ENCODE results near the gene NUDCD3. TPM values are rescaled to one million over a fixed set of nuclear protein-coding genes. Genes with fewer than 3 reads are reported as not detected.

NUDCD3 gene
- total RNA-seq, 2 donors from 2014 or later: 83.7 to 104 TPM

DNA sequence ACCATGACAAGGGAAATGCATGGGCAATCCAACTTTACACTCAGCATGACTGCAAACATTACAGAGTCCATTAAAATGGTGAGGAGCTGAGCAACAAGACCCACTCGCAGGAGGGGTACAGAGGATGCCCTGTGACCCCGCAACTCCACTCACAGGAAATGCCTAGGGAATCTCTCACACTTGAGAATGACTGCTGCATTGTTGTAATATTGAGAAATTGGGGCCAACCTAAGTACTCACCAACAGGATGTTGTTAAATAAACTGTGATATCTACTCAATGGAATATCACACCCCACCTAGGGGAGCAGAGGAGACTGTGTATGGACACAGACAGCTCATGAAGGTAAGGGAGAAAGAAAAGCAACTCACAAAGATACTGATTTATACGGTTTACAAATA lies 111.7 kb downstream of the NUDCD3 start:
- no peak for ATAC-seq
- DNase-seq: no peak
- intact Hi-C loops (cut with DNase I): loop anchor here in 1 of 2 donors (10.0 kb wide), 1 partner anchor 186 kb away; no protein-coding TSS in a partner anchor

DNA sequence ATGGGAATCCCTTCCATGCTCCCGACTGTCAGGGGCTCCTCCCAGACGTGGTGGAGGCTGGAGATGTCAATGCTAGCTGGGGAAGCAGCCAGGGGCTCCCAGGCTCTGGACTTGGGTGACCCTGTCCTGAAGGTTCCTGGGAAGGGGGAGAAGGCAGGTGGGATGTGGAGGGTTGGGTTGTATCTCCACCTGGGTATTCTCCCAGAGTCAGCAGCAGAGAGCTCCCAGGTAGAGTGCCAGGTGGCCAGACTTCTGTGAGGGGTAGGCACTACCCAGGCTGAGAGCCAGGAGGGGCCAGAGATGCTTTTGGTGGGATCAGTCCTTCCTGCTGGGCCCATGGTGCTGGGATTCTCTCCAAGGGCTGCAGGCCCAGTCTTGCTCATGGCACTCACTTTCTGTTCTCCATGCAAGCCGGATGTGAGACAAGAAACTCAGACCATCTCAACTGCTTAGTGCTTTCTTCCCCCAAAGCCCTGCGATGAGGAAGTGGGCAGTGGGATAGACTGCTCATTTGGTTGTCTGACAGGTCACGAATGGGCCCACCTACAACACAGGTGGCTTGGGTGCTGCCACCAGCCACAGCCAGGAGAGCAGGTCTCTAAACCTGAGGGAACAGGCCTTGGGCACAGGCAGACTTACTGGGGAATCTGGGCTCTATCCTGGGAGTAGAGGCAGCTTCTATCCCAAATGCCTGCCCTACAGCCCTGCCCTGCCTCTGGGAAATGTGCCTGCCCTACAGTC lies 112.6 kb downstream of the NUDCD3 start:
- DNase-seq (peak; percentile 15), ATAC-seq (no peak)
- intact Hi-C loops (cut with DNase I): loop anchor here in 1 of 2 donors (10.0 kb wide), 1 partner anchor 187 kb away; no protein-coding TSS in a partner anchor

DNA sequence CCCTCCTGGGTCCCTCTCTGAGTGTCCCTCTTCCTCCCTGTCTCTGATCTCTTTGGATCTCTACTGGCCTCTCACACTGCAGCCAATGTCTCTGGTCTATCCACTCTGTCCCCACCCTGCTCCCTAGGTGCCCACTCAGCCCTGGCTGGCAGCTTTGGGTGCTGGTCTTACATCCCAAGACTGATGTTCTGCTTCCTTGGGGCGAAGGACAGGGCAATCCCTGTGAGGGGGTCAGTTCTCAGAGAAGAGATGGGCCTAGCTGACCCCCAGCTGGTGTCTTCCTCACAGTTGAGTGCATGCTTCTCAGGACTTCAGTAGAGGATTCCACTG lies 113.4 kb downstream of the NUDCD3 start:
- no peak for ATAC-seq
- intact Hi-C loops (cut with DNase I): loop anchor here in 1 of 2 donors (10.0 kb wide), 1 partner anchor 188 kb away; no protein-coding TSS in a partner anchor

DNA sequence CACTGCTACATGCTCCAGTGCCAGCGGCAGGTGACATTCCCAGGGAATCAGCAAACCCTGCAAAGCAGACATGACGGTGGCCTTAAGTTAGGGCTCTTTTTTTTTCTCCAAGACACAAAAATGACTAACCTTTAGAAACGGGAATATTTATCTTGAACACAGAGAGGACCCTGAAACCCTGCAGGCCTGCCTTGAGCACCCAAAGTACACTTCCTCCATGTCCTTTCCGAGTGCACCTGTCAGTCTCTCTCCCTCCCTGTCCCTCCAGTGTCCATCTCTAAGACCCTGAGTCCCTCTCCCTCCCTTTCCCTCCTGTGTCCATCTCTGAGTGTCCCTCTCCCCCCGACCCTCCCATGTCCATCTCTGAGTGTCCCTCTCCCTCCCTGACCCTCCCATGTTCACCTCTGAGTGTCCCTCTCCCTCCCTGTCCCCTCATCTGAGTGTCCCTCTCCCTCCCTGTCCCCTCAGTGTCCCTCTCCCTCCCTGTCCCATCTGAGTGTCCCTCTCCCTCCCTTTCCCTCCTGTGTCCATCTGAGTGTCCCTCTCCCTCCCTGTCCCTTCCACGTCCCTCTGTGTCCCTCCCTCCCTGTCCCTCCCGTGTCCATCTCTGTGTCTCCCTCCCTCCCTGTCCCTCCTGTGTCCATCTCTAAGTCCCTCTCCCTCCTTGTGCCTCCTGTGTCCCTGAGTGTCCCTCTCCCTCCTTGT lies 113.9 kb downstream of the NUDCD3 start:
- intact Hi-C loops (cut with DNase I): loop anchor here in 1 of 2 donors (10.0 kb wide), 1 partner anchor 188 kb away; no protein-coding TSS in a partner anchor
- ATAC-seq: no peak
- DNase-seq: peak; percentile 3

More for the DNA sequence above, 113.4 kb downstream of the NUDCD3 start:
- DNase-seq: peak; percentile 6

DNA sequence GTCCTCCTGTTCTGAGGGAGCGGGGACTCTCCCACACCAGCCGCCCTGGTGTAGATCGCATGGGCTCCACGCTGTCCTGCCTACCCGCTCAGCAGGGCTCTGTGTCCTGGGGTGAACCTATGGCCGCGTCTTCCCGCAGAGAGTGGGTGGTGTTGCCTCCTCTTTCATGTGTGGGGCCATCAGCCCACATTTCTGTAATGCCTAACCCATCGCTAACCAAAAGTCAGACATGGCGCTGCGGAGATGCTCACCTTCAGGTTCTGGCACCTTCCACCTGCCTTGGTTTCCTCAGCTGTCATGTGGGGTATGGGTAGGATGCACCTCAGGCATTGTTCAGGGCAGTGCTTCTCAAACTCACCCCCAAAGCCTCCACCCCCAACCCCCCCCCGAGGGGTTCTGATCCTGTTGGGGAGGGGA lies 114.5 kb downstream of the NUDCD3 start:
- peak; percentile 12 for DNase-seq
- ATAC-seq: no peak
- intact Hi-C loops (cut with DNase I): loop anchor here in 1 of 2 donors (10.0 kb wide), 1 partner anchor 189 kb away; no protein-coding TSS in a partner anchor

DNA sequence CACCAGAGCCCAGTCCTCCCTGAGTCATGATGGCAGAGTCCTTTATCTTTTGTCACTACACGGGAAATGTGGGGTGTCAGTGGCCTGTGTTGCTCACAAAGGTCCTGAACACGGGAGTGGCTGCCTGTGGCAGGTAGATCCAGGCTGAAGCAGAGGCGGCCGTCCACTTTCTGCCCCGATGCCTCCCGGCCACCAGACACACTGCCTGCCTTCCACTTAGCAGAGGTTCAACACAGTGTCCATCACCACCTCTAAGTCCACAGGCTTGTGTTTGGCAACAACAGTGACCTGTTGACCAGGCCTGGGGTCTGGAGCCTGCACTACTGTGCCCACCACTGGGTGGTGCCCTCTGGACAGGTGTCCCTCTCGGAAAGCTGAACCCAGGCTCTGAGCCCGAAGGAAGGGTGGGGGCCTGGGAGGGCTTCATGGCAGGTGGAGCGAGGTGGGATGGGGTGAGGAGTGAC lies 115.2 kb downstream of the NUDCD3 start:
- DNase-seq (peak; percentile 37), ATAC-seq (peak; percentile 38 to 61)
- intact Hi-C loops (cut with DNase I): loop anchor here in 1 of 2 donors (10.0 kb wide), 1 partner anchor 190 kb away; no protein-coding TSS in a partner anchor

DNA sequence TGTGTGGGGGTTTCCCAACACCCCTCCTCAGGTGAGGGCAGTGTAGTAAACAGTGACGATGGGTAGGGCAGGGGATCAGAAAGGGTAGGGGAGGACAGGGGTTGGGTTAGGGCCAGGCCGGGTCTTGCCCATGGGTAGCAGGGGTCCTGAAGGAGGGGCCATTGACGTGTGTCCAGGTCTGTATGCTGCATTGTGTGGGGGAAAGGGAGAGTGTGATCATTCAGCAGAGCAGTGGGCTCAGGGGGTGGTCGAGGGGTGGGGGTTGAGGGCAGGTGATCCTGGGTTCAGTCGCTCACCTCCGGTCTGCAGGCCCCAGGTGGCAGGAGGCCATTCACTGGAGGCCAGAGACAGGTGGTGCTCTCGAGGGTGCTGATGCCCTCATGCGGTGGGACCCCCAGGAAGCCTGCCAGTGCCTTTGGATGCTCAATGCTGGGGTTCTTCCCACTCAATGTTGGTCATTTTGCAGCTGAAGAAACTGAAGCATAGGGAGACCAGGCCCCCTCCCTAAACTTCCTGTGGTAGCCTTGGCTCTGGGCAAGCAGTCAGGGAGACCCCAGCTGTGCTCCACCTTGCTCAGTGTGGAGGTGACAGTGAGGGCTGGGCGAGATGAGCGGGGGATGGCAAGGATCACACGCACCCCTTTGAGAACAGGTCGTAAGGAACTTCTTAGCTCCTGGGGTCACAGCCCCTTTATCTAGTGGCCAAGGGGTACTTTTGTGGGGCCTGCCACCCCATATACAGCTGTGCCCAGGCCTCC lies 116.3 kb downstream of the NUDCD3 start:
- intact Hi-C loops (cut with DNase I): loop anchor here in 1 of 2 donors (10.0 kb wide), 1 partner anchor 191 kb away; no protein-coding TSS in a partner anchor
- DNase-seq: peak; percentile 10
- ATAC-seq: no peak

DNA sequence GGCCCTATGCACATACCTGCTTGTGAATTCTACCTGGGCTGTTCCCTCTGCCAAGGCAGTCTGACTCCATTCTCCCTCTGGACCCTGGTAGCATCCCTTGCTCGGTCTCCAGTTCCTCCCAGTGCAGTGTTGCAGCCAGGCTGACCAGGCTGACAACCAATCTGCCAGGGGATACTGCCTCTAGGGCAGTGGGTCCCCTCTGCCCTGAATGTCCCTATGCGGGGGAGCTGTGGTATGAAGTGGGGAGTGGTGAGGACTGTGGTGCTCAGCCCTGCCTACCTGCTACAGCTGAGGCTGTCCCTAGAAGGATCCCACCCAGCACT lies 117.1 kb downstream of the NUDCD3 start:
- ATAC-seq (no peak), DNase-seq (no peak)
- intact Hi-C loops (cut with DNase I): loop anchor here in 1 of 2 donors (10.0 kb wide), 1 partner anchor 191 kb away; no protein-coding TSS in a partner anchor

DNA sequence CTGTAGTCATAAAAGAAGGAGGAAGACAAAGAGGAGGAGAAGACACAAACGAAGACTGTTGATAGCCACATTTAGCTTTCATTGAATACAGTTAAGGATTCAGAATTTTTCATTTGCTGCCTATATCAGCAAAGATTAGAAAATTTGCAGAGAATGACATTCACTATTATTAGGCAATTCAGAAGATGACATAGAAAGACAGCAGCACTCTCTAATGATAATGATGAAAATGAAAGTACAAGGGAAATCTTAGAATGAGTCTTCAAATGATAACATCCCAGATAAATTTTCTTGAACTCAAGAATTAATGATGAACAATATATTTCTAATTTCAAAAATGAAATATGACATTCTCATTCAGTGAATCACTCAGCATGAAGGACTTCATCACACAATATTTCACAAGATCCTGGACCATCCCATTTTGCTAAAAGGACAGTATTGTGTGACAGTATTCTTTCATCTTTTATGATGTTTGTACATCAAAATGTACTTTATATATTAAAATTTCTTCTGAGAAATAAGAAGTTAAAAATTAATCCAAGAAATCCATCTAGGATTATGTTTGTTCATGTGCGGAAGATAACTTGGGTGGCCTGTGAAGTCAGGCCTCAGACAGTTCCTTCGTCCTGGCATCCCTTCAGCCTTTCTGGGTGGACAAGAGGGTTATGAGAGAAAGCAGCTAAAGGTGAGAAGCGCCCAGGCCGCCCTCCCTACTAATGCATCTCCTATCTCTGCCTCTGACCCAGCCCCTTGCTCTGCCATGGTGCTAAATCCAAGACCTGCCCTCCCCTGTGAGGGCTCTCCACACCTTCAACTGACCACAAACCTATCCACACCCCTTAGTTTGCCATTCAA lies 117.7 kb downstream of the NUDCD3 start:
- intact Hi-C loops (cut with DNase I): loop anchor here in 1 of 2 donors (10.0 kb wide), 1 partner anchor 192 kb away; no protein-coding TSS in a partner anchor
- DNase-seq (peak; percentile 10), ATAC-seq (no peak)

DNA sequence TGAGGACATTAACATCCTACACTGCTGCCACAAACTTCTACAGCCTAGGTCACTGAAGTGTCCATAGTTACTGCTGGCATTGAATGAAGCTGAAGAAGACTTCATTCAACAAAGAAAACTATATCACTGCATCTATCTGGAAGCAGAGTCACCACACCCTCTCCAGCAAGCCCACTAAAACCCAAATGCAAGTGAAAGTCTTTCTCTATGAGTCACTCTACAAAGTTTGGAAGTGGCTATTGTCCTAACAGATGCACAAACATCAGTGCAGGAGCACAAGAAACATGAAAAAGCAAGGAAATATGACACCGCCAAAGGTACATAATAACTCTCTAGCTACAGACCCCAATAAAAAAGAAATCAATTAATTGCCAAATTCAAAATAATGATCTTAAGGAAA lies 121.6 kb downstream of the NUDCD3 start:
- ATAC-seq (no peak), DNase-seq (no peak)
- intact Hi-C loops (cut with DNase I): no loop called here

DNA sequence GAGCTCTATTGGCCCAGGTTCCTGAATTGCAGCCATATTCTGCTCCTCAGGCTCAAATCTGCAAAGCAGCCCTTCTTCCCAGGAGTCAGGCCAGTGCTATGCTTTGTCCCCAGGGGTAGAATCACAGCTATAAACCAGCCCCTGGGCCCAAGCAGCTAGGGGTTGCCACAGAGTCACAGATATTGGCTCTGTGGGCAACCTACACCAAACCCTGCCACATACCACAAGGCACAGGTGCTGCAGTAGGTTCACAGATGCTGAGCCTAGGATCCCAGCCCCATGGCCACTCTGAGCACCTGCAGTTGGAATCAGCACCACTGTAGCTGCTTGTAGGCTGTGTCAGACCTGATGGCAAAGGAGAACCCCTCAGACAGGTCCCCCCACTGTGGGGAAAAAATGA lies 122.0 kb downstream of the NUDCD3 start:
- no peak for DNase-seq
- intact Hi-C loops (cut with DNase I): no loop called here
- ATAC-seq: no peak

DNA sequence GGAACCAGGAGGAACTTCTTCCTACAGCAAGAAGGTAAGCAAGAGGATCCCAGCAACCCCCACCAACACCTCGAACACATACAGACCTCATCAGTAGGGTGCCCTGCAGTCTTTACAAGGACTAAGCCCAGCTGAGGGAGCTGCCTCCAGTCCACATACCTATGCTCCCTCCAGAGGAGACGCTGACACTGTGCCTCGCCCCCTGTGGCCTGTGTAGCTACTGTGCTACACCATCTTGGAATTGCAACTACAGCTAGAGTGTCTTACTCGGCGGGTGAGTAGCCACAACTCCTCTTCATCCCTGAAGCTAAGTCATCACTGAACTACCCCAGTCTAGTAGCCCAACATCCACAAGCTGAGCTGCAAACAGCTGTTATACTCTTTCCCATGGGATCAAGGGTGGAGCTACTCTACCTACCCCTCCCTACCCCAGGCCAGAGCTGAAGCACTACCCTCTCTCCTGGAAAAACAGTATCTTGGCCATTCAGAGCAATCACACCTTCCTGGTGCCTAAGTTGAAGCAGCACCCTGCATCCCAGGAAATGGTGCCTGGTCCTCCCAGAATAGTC lies 122.9 kb downstream of the NUDCD3 start:
- intact Hi-C loops (cut with DNase I): no loop called here
- ATAC-seq: no peak
- DNase-seq: no peak

DNA sequence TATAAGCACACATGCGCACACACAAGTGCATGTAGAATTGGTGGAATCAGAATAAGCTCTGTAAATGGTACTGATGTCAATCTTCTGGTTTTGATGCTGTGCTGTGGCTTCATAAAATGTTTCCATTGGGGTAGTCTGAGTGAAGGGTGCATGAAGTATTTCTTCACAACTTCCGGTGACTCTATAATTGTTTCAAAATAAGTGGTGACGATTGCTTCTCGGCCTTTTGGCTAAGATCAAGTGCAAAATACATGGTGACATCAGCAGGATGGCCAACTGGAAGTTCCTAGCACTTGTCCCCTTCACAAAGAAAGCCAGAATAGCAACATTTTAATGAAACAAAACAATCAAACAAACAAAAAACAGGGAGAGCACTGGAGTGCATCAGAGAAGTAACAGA lies 123.5 kb downstream of the NUDCD3 start:
- DNase-seq: no peak
- no peak for ATAC-seq
- intact Hi-C loops (cut with DNase I): no loop called here

DNA sequence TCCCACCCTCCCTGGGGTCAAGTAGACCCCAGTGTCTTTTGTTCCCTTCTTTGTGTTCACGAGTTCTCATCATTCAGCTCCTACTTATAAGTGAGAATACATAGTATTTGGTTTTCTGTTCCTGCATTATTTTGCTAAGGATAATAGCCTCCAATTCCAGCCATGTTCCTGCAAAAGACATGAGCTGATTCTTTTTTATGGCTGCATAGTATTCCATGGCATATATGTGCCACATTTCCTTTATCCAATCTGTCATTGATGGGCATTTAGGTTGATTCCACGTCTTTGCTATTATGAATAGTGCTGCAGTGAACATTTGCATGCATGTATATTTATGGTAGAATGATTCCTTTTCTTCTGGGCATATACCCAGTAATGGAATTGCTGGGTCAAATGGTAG lies 136.8 kb downstream of the NUDCD3 start:
- intact Hi-C loops (cut with DNase I): no loop called here
- no peak for ATAC-seq
- DNase-seq: no peak

DNA sequence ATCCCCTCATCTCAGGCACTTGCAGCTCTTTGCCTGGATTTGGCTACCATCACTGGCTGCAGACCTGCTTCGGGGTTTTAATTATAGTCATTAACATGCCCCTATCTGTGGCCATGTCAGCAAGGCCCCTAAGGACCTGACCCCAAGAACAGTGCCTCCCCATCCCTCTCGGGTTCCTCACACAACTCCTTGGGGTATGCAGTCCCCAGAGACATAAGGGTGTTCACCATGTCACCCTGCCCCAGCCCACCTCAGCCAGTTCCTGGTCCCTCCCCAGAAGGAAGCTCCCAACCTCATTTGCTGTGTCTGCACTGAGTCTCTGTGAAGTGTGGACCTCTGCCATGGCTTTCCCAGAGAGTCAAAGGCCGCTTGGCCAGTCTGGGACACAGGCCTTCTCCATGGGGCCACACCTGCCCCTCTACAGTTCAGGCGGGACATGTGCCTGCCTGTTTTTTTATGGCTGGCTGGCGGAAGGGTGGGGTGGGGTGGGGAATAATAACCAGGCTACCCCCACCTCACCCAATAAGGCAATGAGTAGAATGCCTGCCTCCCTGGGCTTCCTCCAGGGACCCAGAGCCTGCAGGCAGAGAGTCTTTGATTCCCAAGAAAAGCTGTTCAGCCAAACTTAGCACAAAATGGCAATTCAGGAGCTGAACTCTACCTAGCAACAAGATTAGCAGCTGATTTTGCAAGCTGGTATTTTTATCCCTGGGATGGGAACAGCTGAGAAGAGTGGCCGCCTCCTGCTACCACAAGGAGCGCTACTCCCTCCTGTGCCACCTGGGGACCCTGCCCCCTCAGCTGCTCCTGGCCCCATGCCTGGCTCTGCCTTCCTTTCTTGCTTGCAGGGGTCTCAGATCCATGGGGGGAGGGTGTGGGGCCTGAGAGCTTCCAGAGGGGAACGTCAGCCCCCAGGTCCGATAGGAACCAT lies 141.3 kb downstream of the NUDCD3 start:
- ATAC-seq (peak; percentile 12 to 55), DNase-seq (no peak)
- intact Hi-C loops (cut with DNase I): no loop called here

DNA sequence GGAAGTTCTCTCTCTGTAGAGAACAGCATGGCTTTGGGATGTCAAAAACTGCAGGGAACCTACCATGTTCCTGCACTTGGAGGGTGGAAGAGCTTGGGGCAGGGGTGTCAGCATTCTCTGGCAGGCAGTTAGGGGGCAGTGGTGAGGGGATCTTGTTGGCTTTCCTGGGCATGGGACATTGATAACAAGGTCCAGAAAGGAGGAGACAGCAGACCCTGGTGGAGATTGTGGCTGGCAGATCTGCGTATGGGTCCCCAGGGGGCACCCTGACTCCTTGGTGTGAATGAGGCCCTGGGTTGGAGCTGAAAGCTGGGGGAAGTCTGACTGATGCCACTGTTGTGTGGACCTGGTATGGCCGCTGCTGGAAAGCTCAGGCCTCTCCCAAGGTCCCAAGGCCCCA lies 142.2 kb downstream of the NUDCD3 start:
- intact Hi-C loops (cut with DNase I): no loop called here

DNA sequence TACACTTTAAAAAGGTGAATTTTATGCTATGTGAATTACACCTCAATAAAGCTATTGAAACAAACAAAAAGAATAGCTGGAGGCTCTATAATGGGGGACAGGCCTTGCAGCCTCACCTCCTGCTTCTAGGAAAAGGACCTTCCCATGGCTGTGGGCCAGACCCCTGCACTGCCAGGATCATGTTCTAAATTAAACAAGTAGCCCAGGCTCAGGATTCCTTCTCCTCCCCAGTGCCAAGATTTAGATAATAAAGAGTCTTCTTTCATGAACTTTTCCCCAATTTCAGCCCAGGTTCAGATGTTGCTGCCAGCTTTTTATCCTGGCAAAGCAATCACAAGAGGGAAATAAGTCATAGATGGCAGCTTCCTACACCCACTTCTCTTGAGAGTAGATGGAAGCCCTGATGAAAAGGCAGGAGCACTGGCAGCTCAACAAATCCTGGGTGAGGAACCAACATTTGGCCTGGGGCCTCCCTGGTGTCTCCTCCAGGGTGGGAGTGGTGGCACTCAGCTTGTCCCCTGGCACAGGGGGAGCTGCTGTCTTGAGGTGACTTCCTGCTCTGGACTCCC lies 142.8 kb downstream of the NUDCD3 start:
- peak; percentile 70 to 74 for ATAC-seq
- intact Hi-C loops (cut with DNase I): no loop called here
- peak; percentile 48 for DNase-seq

More for the DNA sequence above, 142.2 kb downstream of the NUDCD3 start:
- ATAC-seq (peak in 1 of 2 donors; percentile 45), DNase-seq (no peak)
